ENCODE results near the gene ASCL1.

Gene ASCL1

DNA sequence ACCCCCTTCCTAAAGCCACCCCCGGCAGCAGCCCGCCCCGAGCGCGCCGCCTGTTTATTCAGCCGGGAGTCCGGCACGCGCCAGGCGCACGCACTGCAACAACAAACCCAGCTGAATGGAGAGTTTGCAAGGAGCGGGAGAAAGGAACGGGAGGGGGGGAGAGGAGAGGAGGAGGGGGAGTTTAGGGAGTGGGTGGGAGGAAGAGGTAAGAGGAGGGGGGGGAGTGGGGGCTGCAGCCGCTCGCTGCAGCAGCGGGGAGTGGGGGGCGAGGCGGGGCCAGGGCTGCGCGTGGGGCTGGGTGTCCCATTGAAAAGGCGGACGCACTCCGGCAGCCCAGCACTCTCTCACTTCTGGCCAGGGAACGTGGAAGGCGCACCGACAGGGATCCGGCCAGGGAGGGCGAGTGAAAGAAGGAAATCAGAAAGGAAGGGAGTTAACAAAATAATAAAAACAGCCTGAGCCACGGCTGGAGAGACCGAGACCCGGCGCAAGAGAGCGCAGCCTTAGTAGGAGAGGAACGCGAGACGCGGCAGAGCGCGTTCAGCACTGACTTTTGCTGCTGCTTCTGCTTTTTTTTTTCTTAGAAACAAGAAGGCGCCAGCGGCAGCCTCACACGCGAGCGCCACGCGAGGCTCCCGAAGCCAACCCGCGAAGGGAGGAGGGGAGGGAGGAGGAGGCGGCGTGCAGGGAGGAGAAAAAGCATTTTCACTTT lies at the start of gene ASCL1:
Gene ASCL1, plus strand, starts transcription at position 336 of the 712 bp plus-strand sequence. CDS start 571 bp downstream, outside the sequence.
- DNase-seq = no peak

DNA sequence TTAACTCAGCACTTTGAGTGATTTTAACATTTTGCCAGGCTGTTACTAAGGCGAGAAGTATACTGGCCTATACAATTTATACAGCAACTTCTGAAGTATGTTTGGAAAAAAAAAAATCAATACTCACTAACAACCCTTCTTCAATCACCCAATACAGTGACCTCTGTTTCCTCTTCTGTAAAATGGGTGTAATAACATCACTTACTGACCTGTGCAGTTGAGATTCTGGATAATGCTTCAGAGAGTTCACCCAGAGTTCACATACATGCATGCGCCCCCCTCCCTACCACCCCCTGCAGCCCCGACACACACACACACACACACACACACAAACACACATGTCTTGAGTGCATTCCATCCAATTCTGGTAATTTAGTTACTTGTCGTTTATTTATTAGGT lies 49.6 kb upstream of the ASCL1 start:
- no peak for DNase-seq

DNA sequence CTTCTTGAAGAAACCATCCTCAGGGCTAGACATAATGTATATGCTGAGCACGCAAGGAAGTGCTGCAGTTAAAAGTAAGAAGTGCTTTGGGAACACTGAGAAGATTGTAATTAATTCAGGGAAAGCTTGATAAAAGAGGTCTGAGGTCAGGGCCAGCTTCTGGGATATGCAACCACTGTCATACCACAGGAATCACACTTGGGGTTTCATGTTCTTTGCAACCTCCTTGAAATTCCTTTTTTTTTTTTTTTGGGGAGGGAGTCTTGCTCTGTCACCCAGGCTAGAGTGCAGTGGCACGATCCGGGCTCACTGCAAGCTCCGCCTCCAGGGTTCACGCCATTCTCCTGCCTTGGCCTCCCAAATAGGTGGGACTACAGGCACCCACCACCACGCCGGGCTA lies 47.3 kb upstream of the ASCL1 start:
- DNase-seq = no peak

DNA sequence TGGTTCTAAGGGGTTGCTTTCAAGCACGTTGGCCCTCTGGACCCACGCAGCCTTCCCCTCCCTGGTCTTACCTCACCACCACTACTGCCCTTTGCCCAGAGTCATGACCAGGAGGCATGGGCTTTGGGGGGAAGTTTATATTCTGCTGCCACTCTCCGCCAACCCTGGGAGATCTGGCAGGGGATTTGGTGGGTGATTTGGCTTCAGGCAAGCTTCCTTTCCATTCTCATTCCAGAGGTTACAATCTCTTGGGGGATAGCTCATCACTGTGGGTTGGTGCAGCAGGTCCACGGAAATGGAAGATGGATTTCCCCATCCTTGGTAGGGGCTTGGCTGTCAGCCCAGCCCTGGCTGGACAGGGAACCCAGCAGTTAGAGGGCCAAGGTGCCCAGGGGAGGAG lies 46.7 kb upstream of the ASCL1 start:
- DNase-seq = no peak

DNA sequence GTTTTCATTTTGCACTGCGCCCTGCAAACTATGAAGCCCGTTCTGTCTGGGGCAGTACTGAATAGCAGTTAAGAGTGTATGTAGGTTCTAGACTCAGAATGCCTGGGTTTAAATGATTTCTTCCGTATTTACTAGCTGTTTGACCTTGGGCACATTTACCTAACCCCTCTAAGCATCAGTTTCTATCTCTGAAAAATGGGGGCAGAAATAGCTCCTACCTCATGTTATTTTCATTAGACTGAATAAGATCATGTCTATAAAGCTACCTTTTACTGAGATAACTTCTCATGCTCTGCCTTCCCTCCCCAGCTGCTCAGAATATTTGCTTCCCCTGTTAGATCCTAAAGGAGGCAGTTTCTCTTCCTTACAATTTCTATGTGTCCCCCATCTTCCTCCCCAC lies 46.2 kb upstream of the ASCL1 start:
- no peak for DNase-seq

DNA sequence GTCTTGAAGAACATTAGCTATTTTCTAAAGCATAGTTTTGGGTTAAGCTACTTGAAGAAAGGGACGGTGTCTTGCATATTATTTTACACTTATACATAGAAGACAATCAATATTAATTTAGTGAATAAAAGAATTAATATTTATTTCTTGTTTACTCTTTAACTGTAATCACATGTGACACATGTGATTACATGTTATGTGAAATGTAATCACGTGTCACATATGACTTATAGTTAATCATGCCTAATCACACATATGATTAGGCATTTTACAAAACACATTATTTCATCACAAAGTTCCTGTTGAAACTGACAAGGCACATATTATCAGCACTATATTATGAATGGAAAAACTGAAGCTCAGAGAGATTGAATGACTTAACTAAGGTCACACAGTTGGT lies 45.2 kb upstream of the ASCL1 start:
- DNase-seq = no peak

DNA sequence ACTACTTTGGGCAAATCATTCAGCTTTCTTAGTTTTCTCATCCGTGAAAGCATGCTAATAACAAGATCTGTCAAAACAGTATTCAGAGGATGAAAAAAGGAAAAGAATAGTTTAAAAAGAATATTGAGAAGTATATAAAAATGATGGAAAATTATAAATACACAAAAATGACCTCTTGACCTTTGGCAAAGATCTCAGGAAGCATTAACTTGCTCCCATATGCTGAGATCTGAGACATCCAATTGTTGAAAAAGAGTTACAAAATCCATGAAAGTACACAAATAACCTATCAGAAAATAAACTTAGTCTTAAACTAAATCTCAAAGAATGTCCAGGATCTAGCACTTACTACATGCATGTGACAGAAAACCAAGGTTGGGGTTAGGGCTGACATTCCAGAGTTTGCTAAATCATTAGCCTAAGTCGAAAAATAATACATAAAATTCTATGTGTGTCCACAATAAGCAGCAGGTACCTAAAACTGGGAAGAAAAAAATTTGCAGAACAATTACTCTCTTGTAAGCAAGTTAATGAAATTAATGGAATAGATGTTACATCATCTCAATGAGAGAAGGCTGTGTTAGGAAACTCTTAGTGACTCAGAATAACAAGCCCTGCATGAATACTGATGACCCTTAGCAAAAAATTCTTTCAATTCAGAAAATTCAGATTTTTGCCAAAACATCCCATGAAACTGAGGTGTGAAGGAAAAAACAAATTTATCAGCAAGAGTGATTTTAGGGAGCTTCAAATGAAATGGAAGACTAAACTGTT lies 43.8 kb upstream of the ASCL1 start:
- DNase-seq = no peak

DNA sequence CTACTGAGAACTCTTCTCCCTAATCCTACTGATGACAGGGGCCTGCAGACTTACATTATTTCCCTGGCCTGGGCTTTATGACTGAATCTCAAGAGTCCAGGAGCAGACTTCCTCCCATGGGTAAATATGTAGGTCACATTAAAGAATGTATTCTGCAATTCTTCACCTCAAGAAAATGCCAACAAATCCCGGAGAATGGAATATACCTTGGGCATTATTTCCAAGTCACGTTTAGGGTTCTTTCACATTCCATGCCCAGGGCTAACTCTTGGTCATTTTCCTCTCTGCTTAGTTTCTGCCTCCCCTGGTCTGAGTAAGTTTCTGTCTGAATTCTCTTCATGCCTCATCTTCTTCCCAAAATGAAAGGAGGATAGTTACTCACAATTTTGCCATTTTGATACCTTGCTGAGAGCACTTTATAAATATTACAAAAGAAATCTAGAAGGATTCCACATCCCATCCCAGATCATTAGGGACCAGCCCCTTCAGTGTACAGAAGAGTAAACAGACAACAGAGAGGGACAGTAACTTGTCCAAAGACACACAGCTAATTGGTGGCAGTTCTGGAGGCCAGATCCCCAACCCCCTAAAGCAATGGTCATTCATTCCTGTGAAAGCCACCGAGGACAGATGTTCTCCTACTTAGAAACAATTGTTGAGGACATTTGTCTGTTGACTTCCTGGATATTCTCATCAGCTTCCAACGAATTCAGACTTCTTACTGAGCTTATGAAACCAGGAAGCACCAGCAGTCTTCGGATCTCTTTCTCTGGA lies 41.0 kb upstream of the ASCL1 start:
- no peak for DNase-seq

DNA sequence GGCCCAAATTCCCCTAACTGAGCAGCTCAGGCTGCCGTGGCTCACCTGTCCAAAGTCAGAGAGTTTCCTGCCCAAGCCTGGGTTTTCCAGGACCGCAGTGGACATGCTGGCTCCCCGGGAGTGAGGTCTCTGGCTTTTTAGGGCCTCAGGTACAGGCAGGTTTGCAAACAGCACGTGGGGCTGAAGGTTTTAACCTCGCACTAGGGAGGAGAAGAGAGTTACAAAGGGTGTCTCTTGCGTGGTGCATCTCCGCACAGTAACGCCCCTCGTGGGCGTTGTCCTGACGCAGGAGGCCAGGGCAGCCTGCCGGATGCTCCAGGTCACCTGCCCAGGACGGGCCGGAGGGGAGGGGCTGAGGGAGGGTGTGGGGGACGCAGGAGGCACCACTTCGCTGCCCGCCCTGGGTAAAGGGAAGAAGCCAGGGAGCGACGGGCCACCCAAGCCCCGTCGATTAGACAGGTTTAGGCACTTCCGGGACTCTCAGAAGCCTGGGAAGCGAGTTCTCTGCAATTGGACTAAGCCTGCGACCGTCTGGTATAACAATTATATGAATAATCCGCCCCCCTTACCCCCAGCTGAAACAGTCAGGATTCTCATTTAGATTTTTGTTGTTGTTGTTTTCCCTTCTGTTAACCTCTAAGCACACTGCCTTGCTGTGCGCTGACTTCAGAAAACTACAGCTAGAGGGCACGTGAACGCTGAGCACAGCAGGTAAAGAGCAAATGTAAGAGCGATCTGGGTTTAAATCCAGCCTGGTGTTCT lies 40.3 kb upstream of the ASCL1 start, which contains the start of gene PAH:
Gene PAH, minus strand, starts transcription at position 219 of the 762 bp plus-strand sequence. Its CDS starts 114 bp downstream, at position 105.
- DNase-seq = peak in 1 of 2 donors; percentile 15

DNA sequence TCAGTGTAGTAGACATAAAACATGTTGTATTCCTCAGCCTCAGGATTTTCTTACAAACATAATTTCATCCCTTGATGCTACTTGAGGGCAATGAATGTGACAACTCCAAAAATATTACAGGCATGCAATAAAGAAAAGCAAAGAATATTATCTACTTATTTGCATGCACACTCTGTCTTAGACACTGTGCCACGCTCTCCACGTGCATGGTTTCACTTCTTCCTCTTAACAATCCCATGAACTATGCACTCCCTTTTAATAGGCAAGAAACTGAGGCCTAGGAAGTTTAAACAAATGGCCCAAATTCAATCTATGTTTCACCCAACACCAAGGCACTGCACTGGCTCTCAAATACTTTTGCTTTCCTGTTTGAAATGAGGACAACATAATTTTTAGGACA lies 38.6 kb upstream of the ASCL1 start:
- DNase-seq = no peak

DNA sequence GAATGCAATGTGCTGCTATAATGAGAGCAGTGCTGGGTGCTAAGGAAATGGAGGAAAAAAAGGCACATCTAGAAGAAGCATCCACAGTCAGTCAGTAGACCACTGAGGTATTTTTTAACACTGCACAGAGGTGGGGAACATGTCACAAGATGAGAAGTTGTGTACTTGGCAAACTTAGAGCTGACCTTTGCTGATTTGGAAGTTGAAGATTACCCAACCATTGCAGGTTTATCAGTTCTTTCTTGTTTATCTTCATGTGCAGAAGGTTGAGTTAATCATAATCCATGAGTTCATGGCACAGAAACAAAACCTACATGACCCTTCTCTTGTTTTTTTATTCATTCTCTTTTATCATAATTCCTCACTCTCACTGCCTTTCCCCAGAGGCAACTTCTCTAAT lies 37.2 kb upstream of the ASCL1 start:
- no peak for DNase-seq

DNA sequence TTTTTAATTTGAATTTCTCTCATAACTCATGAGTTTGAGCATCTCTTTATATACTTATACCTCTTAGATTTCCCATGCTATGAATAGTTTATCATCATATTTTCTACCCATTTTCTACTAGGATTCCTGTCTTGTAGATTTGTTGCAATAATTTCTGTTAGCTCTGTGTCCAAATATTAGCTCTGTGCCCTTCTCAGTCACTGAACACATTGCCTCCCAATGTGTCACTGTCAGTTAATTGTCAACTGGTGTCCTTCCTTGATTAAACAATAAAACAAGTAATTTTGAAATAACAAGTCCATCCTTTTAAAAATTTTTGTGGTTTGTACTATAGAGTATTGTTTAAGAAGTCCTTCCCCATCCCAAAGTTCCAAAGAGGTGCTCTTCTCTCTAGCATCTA lies 36.2 kb upstream of the ASCL1 start:
- DNase-seq = no peak

DNA sequence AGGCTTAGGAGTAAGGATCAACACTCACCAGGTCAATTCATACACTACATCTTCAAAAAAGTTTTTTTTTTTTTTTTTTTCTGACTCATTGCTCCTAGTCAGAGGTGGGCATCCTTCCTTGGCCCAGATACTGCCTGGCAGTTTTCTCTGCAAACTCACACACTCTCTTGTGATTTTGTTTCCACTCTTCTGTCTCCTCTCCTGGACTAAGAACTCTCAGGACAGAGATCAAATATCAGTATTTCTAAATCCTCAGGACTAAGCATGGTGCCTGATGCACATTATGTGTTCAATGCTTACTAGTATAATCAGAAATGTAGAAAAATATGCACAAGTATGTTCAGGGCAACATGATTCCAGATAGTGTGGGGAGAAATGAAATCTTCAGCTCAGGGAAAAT lies 30.3 kb upstream of the ASCL1 start:
- no peak for DNase-seq

DNA sequence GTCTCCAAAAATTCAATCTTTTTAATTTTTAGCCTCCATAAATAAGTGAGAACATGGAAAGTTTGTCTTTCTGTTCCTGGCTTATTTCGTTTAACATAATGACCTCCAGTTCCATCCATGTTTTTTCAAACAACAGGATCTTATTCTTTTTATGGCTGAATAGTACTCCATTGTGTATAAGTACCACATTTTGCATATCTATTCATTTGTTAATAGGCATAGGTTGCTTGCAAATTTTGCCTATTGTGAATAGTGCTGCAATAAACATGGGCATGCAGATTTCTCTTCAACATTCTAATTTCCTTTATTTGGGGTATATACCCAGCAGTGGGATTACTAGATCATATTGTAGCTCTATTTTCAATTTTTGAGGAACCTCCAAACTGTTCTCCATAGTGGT lies 24.3 kb upstream of the ASCL1 start:
- no peak for DNase-seq

DNA sequence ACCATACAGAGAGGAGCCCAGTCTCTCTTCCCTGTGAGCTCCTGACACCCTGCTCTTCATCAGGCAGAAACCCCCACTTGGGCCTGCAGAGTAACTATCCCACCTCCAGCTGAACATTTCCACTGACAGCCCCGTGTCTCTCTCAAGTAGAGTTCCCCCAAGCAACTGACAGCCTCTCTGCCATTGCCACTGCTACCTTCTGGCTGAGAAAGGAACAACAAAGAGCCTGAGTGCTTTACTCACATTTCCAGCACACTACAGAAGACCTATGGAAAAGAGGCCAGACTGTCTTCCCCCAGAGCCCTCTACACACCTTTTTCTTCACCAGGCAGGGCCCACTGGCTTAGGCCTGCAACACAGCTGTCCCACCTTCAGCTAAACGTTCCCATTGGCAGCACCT lies 18.4 kb upstream of the ASCL1 start:
- DNase-seq = no peak

DNA sequence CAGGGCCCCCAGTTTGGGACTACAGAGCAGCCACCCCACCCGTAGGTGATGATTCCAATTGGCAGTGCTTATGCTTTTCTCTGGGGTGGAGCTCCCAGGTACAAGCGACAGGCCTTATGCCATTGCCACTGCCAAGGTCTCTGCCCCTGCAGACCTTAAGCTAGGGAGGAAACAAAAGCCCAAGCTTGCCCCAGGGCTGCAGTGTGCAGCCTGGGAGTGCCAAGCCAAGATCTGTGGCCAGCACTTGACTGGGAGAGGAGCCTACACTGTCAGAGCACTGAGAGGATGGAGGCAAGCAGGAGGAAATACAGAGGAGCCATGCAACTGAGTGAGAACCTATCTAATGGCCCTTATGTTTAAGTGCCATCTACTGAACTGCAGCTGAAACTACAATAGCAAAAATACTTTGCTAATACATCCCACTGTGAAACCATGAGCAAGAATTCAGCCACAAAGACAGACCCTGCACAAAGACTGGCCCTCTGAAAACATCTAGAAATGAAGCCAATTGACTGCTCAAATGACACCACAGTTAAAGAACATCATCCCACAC lies 17.7 kb upstream of the ASCL1 start:
- DNase-seq = no peak

DNA sequence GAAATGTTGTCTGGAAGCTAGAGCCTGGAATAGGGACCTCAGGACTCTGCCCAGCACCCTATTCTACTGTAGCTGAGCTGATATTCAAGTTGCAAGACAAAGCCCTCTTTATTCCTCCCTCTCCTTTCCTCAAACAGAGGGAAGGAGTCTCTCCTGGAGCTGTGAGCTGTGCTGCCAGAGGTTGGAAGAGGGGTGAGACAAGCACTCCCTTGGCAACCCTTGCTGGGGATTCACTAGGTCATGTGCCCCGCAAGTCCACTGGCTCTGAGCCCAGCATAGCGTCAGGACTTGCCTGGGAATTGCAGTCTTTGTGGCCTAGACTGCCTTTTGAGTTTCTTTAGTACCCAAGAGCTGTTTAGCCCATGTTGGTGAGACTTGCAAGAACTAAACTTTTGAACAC lies 11.4 kb upstream of the ASCL1 start:
- no peak for DNase-seq

DNA sequence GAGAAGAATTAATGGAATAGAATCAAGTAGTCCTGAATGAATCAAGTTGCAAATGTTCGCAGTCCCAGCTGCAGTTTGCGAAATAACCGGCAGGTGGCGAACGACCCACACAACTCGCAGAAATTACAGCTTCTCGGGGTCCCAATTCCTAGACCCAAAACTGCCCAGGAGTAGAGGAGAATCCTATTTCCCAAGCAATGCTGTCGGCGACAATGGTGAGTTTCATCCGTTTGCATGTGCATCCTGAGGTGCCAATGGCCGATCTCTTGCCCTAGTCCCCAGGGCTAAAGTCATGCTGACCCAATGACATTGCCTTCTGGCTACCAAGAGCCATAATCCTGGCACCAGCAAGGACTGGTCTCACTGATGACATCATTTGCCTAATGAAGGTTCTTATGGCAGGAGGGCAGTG lies 8.5 kb upstream of the ASCL1 start:
- DNase-seq = peak; percentile 14 to 47

DNA sequence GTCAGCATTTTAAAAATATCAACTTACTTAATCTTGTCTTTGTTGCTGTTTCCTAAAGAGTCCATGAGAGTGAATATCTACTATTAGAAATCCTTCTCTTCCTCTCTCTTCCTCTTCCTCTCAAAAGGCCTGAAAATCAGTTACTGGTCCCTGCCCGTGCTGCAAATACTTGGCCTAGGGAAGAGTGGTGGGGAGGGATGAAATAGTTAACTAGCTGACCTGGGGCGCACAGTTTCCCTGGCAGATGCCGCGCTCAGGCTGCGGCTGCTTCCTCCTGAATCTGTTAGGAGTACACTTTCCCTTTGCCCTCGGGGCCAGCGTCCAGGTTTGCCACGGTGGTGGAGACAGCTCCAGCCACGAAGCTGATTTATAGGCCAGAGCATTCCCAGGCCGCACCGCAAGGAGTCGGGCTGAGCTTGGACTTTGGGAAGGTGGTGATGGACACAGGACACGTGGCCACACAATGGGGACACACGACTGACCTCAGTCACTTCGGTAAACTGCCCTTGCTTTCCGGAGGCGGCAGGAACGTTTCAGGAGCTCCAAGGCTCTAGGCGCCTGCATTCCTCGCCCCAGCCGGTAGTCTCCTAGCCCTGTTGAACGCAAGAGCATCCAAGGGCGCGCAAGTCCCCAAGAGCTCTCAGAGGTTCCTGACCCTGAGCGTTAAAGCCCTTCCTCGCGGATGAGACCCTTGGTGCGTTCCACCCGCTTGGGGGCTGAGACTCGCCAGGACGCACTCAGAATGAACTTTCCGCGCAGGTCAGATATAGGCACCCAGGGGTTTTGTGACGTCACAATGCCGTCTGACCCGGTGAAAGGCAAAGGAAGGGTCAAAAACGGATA lies 7.1 kb upstream of the ASCL1 start:
- no peak for DNase-seq

DNA sequence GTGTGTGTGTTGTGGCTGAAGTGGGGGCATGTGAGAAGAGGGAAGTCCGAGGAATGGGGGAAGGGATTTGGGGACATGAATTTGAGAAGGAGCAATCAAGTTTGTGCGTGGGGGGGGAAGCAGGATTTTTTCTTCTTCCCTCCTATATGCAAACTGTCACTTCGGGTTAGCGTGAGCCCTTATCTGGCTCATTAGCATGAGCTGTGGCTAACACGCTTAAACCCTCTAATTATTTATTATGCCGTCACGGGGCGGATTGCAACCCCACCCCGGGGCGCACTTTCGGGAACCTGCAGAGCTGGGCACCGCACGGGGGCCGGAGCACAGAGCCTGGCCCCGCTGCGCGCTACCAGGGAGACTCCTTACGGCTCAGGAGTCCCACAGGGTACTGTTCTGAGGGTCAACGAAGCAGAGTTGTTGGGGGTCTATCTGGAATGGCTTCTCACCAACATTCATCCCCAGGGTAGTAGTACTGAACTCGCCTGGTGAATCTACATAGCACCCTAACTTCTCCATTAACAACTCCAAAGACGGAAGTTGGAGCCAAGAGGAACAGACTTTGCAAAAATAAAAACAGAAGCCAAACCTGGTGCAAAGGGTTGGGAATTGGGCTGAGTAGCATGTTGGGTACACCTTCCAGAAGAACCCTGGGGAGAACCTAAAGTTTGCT lies 6.4 kb upstream of the ASCL1 start:
- no peak for DNase-seq

DNA sequence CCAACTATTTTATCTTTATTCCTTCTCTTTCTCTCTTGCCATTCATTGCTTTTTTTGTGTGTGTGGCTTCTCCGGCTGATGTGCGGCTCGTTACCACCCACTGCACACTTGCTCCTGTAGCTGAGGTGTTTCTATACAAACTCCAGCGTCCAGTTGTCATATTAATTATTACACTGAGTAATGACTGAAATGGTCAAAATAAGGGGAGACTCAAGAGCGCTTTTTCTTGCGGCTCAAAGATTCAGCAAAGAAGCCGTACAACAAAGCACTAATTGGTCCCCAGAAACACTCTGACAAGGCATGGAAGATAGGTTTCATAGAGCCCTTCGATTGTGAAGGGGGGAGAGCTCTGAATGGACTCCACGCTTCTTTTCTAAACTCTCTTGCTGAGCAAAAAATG lies 5.6 kb upstream of the ASCL1 start:
- no peak for DNase-seq
